Aorta (tissue), 5 donors: ENCODE measurements around the gene CERK. TPM values are rescaled to one million over a fixed set of nuclear protein-coding genes. Genes with fewer than 3 reads are reported as not detected.
A peak's percentile ranks its signal among the peaks of the same experiment; 100 is the strongest.
"Not testable (repeated sequence)": the region's sequence is repeated elsewhere in the genome, so short reads cannot be mapped to it uniquely, and the experiment has no call there.

Source experiments
- ATAC-seq: fragments of 200-7000 bp; cut with Tn5 transposase; one replicate; pipeline ENCODE4 v1.9.1; 2022; ENCODE audit warnings: moderate library complexity; ENCODE audit not compliant: low FRiP score
- DNase-seq, 2 donors: peaks; one replicate each; pipeline ENCODE4 v3.0.0-alpha.2; 2020
- H3K27ac ChIP-seq, 2 donors: one replicate each; pipeline ENCODE4 v1.5.1; 2013; ENCODE audit warnings: low read length in 2 of 2, mild to moderate bottlenecking in 2 of 2, moderate library complexity in 2 of 2, control low read depth in 1 of 2, inconsistent platforms in 1 of 2, low read depth in 1 of 2
- H3K27me3 ChIP-seq, 2 donors: one replicate each; pipeline ENCODE4 v1.6.1; 2013; ENCODE audit warnings: control low read depth in 1 of 2, low read length in 1 of 2, mild to moderate bottlenecking in 1 of 2, moderate library complexity in 1 of 2; ENCODE audit not compliant: insufficient read depth in 2 of 2, control insufficient read depth in 1 of 2
- H3K36me3 ChIP-seq, 2 donors: one replicate each; pipeline ENCODE4 v1.6.1; 2013; ENCODE audit warnings: control low read depth in 1 of 2, low read length in 1 of 2, mild to moderate bottlenecking in 1 of 2; ENCODE audit not compliant: insufficient read depth in 2 of 2, control insufficient read depth in 1 of 2
- H3K4me1 ChIP-seq, 2 donors: one replicate each; pipeline ENCODE4 v1.6.1; 2013; ENCODE audit warnings: low read length in 2 of 2, control low read depth in 1 of 2, mild to moderate bottlenecking in 1 of 2, moderate library complexity in 1 of 2; ENCODE audit not compliant: insufficient read depth in 2 of 2, control insufficient read depth in 1 of 2
- H3K4me3 ChIP-seq, 2 donors: one replicate each; pipeline ENCODE4 v1.5.1; 2013; ENCODE audit warnings: low read length in 2 of 2, control low read depth in 1 of 2, mild to moderate bottlenecking in 1 of 2
- H3K9me3 ChIP-seq: one replicate; pipeline ENCODE4 v1.6.1; 2013; ENCODE audit warnings: mild to moderate bottlenecking, low read length; ENCODE audit not compliant: control insufficient read depth
- WGBS, 2 donors: extraction: QIAGEN DNeasy Blood & Tissue Kit; methylation state at CpG; one replicate each; pipeline ENCODE4 v1.1.7; 2013; 5-methylcytosine and 5-hydroxymethylcytosine counted together
- intact Hi-C, 2 donors: fragments of 100-400 bp; cut with DNase I; formaldehyde crosslinking; loops; one replicate each; pipeline versions ENCODE4 v1.14.2 to v1.15.0; 2022
- polyA plus RNA-seq, 2 donors: library from polyadenylated mRNA; stranded (reverse); fragments of 200-250 nt; gene quantifications; one replicate each; pipeline ENCODE4 v1.2.3, GENCODE V29; 2013
- total RNA-seq, 2 donors: library from RNA; stranded (reverse); fragmentation: NEBNext Ultra II Directional; extraction: Animal tissue kit (Norgen Biotek cat#: 25700); gene quantifications; one replicate each; pipeline ENCODE4 v1.2.1, GENCODE V29; 2021
- donor health status: healthy with polysubstance abuse.
- donor health status: Bipolar disorder and iron deficiency.
- donor health status: DM: no; HTN: no; CAD: no.
- donor health status: DM: no; HTN: no; CAD: no.
- donor health status: DM: yes; HTN: yes; CAD: no.

The CERK gene
- total and polyA plus RNA-seq, 4 donors, result 20.6 to 41.6 (median 35.9) TPM

DNA sequence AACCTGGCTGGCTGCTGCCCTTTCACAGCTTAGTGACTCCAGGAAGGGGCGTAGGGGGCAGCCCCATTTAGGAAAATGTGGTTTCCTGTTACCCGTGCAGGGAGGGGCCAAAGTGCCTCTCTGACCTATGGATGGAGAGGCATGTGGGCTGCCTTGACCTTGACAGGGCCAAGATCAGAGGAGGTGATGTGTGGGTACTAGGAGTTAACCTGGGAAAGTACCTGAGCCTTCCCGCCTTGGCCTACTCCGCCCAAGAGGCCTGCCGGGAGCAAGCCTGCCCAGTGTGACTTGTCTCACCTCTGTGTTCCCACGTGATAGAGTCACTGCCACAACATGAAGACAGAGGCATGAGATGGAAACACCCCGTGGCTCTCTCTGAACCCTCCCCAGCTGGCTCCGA is 84.5 kb downstream of the CERK start:
- Histone ChIP-seq H3K4me3 (no peak overlapping the region), H3K9me3 (no peaks in the 10 kb centered on the region), H3K36me3 (no peaks in the 10 kb centered on the region), H3K27ac (no peak overlapping the region), H3K4me1 (no peaks in the 10 kb centered on the region), H3K27me3 (no peaks in the 10 kb centered on the region)
- ATAC-seq (no peak), DNase-seq (no peak)
- 86 to 88% methylated on average over 8 of the region's 8 CpGs for WGBS, 2 donors
- intact Hi-C loops, result no loop called here

DNA sequence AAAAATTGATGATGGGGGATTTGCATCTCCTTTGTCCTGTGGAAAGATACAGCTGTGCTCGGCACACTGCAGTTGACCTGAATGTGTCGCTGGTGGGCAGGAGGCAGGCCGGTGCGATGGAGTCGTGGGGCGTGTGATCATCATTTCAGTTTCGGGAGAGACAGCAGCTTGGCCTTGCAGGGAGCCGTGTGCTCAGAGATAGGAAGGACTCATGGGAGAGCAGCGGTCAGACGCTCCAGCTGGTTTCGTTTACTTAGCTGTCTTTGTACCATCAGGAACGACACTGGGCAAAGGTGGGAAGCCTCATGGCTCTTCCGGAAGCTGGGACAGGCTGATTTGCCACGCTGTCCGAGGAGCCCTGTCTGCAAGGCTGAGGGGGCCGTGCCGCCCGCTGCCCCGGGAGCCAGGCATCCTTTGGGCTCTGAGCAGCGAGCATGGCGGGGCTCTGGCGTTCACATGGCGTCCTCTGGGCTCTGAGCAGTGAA is 85.2 kb downstream of the CERK start:
- Histone ChIP-seq H3K9me3 (no peaks in the 10 kb centered on the region), H3K36me3 (no peaks in the 10 kb centered on the region), H3K4me1 (no peaks in the 10 kb centered on the region), H3K4me3 (no peak overlapping the region), H3K27ac (no peak overlapping the region), H3K27me3 (no peaks in the 10 kb centered on the region)
- no peak for ATAC-seq
- intact Hi-C loops, result no loop called here
- WGBS, 2 donors, result 93 to 95% methylated on average over 23 of the region's 23 CpGs
- no peak for DNase-seq

DNA sequence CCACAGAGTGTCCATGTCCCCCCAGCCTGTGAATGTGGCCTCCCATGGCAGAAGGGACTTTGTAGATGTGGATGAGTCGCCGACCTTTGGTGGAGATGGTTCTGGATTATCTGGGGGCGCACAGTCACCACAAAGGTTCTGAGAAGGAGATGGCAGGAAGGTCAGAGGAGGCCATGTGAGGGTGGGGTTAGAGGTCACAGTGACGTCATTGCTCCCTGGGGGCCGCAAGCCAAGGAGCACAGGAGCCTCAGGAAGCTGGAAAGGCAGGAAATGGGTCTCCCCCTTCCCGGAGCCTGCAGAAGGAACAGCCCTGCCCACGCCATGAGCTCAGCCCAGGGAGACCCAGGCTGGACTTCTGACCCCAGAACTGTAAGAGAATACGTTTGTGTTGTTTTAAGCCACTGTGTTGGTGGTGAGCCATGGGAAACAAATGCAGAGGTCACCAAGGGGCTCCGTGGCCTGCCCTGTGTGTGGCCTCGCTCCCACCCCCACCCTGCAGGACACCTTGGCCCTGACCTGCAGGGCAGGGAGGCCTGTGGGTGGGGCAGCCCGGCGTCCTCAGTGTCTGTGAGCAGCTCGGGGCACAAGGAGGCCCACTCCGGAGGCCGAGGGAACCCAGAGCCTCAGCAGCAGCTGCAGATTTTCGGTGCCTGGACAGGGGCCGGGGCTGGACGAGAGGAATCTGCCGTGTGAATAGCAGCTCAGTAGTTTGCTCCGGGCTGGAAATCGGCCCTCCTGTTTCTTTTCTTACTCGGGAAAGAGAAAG is 85.8 kb downstream of the CERK start:
- Histone ChIP-seq H3K27me3 (no peaks in the 10 kb centered on the region), H3K36me3 (no peaks in the 10 kb centered on the region), H3K4me3 (no peak overlapping the region), H3K27ac (no peak overlapping the region), H3K9me3 (no peaks in the 10 kb centered on the region), H3K4me1 (no peaks in the 10 kb centered on the region)
- DNase-seq (no peak), ATAC-seq (peak; percentile 30)
- intact Hi-C loops, result no loop called here
- WGBS, 2 donors, result 78 to 82% methylated on average over 22 of the region's 22 CpGs

DNA sequence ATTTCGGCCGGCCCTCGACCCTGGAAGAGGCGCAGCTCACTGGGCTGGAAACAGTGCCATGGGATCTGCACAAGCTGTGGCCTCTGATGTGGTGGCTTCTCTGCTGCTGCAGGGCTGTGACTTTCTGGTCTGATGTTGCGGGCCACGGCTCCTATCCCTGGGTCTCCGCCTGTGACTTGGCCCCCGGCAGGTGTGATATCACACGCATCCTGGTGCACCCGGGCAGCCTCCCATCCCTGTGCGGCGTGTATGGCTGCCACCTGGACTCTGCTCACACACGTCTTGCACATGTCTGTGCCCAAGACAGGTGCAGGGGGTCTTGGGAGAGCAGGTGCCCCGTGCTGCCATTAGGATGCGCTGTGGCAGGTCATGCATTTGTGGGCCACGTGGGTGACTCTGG is 86.7 kb downstream of the CERK start:
- Histone ChIP-seq H3K27me3 (no peaks in the 10 kb centered on the region), H3K27ac (no peak overlapping the region), H3K4me3 (no peak overlapping the region), H3K36me3 (no peaks in the 10 kb centered on the region), H3K4me1 (no peaks in the 10 kb centered on the region), H3K9me3 (no peaks in the 10 kb centered on the region)
- DNase-seq (no peak), ATAC-seq (no peak)
- intact Hi-C loops, result no loop called here
- 96% methylated on average over 16 of the region's 16 CpGs for WGBS, 2 donors

DNA sequence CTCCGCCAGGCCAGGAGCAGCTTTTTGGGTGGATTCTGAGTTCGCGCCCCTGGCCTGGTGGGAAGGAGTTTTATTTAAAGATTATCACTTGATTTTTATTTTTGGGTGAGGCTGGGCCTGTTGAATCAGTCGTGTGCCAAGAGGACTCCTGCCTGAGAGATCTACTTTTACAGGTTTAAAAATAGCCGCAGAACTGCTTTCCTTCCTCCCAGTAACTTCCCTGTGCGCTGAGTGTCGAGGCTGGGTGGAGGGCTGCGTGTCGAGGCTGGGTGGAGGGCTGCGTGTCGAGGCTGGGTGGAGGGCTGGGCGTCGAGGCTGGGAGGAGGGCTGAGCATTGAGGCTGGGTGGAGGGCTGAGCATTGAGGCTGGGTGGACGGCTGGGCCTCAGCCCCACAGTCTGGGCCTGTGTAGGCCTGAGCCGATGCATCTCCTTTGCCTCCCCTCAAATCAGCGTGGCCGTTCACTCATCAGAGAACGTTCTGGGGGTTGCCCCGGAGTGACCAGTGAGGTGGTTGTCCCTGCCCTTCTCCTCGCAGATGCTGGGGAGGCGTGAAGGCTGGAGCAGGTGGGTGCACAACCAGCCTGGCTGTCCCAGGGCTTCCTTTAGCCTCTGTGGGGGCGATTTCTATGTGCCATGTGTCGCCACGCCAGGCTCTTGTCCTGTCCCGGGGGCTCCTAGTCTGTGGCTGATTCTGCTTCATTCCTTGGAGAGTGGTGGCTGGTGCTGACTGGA is 87.8 kb downstream of the CERK start:
- no peak overlapping the region for H3K27ac ChIP-seq
- DNase-seq, result no peak
- H3K36me3 ChIP-seq, result no peaks in the 10 kb centered on the region
- no peaks in the 10 kb centered on the region for H3K4me1 ChIP-seq
- no peak for ATAC-seq
- no peak overlapping the region for H3K4me3 ChIP-seq
- WGBS, 2 donors, result 59 to 64% methylated on average over 25 of the region's 25 CpGs
- H3K9me3 ChIP-seq, result no peaks in the 10 kb centered on the region
- intact Hi-C loops, result no loop called here
- no peaks in the 10 kb centered on the region for H3K27me3 ChIP-seq

DNA sequence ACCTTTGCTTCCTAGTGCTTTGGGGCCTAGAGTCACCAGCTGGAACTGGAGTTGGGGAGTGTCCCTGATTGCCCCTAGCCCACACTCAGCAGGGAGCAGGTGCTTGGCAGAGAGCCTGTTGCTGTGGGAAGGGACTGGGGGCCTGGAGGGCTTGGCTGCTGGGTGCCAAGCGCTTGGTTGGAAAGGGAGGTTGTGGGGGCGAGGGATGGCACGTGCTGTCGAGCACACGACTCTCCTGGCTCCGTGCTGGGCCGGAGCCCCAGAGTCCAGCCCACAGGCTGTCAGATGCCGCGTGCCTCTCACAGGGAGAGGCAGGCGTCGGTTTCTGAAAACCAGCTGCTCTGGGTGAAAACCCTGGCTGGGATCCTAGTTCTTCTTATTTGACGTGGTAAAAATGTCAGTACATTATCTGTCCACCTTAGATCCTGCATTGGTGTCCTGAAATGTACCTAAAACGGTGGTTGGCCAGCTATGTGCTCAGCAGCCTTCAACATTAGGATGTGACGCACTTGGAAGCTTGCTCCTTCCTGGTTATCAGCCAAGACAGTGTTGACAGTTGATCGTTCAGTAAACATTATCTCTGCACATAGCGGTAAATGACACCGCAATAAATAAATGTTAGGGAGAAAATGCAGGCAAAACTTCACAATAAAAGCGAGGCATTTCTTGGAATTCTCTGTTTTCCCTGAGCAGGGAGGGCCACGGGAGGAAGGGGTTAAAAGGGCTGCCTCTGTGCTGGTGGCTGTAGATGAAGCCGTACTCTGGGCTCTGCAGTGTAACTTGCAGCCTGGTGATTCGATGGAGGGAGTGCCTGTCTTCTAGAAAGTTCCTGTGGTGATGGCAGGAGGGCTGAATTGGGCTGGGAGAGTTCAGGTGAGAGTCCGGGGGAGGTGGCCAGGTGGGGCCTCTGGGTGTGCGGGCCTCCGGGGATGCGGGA is 88.6 kb downstream of the CERK start:
- no peaks in the 10 kb centered on the region for H3K9me3 ChIP-seq
- no peaks in the 10 kb centered on the region for H3K36me3 ChIP-seq
- intact Hi-C loops, result no loop called here
- no peak overlapping the region for H3K27ac ChIP-seq
- WGBS, 2 donors, result 27 to 31% methylated on average over 25 of the region's 25 CpGs
- DNase-seq (no peak), ATAC-seq (no peak)
- H3K4me1 ChIP-seq, result no peaks in the 10 kb centered on the region
- no peak overlapping the region for H3K4me3 ChIP-seq
- H3K27me3 ChIP-seq, result no peaks in the 10 kb centered on the region

DNA sequence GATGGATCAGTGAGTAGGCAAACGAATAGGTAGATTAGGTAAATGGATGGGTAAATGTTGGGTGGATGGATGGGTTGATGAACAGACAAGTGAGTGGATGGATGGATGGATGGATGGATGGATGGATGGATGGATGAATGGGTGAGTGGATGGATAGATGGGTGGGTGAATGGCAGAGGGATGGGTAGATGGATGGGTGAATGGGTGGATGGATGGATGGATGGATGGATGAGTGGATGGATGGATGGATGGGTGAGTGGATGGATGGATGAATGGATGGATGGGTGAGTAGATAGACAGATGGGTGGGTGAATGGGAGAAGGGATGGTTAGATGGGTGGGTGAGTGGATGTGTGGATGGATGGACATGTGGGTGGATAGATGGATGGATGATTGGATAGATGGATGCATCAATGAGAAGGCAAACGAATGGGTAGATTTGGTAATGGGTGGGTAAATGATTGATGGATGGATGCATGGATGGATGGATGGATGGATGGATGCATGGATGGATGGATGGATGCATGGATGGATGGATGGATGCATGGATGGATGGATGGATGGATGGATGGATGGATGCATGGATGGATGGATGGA is 89.7 kb downstream of the CERK start:
- H3K4me1 ChIP-seq, H3K9me3 ChIP-seq, H3K36me3 ChIP-seq, H3K27ac ChIP-seq, ATAC-seq, H3K27me3 ChIP-seq, H3K4me3 ChIP-seq, intact Hi-C loops, DNase-seq: not testable (repeated sequence)
- 96 to 97% methylated on average over 2 of the region's 2 CpGs for WGBS, 2 donors

DNA sequence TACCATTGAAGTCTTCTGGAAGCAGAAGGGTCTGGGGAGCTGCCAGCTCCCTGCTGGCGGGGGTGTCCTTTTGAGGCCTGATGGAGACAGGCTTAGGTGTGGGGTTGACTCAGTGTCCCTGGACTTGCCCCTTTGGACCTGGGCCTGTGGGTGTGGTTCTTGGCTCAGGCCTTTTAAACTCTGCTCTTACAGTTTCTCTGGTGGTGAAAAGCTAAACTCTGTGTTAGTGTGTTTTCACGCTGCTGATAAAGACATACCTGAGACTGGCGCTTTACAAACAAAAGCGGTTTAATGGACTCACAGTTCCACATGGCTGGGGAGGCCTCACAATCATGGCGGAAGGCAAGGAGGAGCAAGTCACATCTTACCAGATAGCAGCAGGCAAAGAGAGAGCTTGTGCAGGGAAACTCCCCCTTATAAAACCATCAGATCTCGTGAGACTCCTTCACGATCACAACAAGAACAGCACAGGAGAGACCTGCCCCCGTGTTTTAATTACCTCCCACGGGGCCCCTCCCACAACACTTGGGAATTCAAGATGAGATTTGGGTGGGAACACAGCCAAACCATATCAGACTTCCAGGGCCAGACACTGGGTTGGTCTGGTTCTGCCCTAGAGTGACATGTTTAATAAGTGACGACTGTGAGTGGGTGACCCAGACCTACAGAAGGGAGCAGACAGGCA is 91.4 kb downstream of the CERK start:
- ATAC-seq (no peak), DNase-seq (no peak)
- intact Hi-C loops, result no loop called here
- H3K4me1 ChIP-seq, result no peaks in the 10 kb centered on the region
- H3K27ac ChIP-seq, result no peak overlapping the region
- no peaks in the 10 kb centered on the region for H3K27me3 ChIP-seq
- no peaks in the 10 kb centered on the region for H3K36me3 ChIP-seq
- H3K4me3 ChIP-seq, result no peak overlapping the region
- 86 to 90% methylated on average over 10 of the region's 10 CpGs for WGBS, 2 donors
- H3K9me3 ChIP-seq, result no peaks in the 10 kb centered on the region
